Bronchial epithelial cell (primary cell): ENCODE measurements around the gene KCNJ4. TPM values are rescaled to one million over a fixed set of nuclear protein-coding genes. Genes with fewer than 3 reads are reported as not detected.
A peak's percentile ranks its signal among the peaks of the same experiment; 100 is the strongest.

Experiments used
- DNase-seq: peaks from one replicate; pipeline ENCODE4 v3.0.0-alpha.2; 2010; ENCODE audit warnings: low read depth
- FAIRE-seq: peaks from 2 replicates; lab custom pipeline; 2011; peaks lifted over from hg19 to GRCh38; lab: Jason Lieb, UNC
- H3K27me3 ChIP-seq: 2 replicates; pipeline ENCODE4 v1.5.1; 2011; ENCODE audit warnings: low read length; ENCODE audit not compliant: control insufficient read depth, insufficient read depth
- H3K36me3 ChIP-seq: 2 replicates; pipeline ENCODE4 v1.5.1; 2011; ENCODE audit warnings: low read length; ENCODE audit not compliant: control insufficient read depth, insufficient read depth
- H3K4me3 ChIP-seq: 2 replicates; pipeline ENCODE4 v1.5.1; 2011; ENCODE audit warnings: mild to moderate bottlenecking, low read depth, low read length, control low read depth
- total RNA-seq: library from RNA; depleted of rRNA; stranded (reverse); fragments of >200 nt; gene quantifications from 2 replicates; pipeline ENCODE4 v1.2.1, GENCODE V29; 2014
- TF ChIP-seq, protein P1 (sequence below): IDR thresholded peaks from 2 replicates; pipeline ENCODE4 v1.5.1; 2011; ENCODE audit warnings: mild to moderate bottlenecking, moderate library complexity, low read length, control low read depth, inconsistent platforms; ENCODE audit not compliant: insufficient read depth, severe bottlenecking

KCNJ4 gene
- total RNA-seq, 1 donor from 2014 or later = not detected

DNA sequence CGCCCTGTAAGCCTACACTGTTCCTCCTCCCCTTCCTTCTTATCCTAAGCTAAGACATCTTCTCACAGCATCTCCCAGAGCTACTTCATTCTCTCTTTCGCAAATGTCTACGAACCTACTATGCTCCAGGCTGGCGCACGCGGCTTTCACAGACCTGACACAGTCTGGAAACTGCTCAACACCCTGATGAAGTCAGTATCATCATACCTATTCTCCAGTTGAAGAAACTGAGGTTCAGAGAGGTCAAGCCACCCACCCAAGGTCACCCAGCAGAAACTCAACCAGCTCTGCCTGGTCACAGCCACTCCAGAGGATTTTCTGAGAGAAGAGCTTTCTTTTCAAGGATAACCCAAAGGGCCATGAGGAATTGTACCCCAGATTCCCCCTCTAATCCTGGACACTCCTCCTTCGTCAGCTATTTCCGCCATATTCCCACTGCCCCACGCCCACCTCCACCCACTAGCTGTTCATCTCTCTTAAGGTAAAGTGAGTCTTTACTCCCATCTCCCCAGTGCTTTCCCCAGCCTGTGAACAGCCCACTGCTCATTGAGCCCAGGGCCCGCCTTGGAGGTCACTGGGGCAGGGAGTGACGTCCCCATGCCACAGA, 1.8 kb downstream of the KCNJ4 start:
- no peak overlapping the region for H3K4me3 ChIP-seq
- DNase-seq (no peak), FAIRE-seq (no peak)
- TF ChIP-seq, protein P1, sequence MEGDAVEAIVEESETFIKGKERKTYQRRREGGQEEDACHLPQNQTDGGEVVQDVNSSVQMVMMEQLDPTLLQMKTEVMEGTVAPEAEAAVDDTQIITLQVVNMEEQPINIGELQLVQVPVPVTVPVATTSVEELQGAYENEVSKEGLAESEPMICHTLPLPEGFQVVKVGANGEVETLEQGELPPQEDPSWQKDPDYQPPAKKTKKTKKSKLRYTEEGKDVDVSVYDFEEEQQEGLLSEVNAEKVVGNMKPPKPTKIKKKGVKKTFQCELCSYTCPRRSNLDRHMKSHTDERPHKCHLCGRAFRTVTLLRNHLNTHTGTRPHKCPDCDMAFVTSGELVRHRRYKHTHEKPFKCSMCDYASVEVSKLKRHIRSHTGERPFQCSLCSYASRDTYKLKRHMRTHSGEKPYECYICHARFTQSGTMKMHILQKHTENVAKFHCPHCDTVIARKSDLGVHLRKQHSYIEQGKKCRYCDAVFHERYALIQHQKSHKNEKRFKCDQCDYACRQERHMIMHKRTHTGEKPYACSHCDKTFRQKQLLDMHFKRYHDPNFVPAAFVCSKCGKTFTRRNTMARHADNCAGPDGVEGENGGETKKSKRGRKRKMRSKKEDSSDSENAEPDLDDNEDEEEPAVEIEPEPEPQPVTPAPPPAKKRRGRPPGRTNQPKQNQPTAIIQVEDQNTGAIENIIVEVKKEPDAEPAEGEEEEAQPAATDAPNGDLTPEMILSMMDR = no peak
- peaks cover 26% of the 10 kb centered on the region for H3K27me3 ChIP-seq
- no peaks in the 10 kb centered on the region for H3K36me3 ChIP-seq

DNA sequence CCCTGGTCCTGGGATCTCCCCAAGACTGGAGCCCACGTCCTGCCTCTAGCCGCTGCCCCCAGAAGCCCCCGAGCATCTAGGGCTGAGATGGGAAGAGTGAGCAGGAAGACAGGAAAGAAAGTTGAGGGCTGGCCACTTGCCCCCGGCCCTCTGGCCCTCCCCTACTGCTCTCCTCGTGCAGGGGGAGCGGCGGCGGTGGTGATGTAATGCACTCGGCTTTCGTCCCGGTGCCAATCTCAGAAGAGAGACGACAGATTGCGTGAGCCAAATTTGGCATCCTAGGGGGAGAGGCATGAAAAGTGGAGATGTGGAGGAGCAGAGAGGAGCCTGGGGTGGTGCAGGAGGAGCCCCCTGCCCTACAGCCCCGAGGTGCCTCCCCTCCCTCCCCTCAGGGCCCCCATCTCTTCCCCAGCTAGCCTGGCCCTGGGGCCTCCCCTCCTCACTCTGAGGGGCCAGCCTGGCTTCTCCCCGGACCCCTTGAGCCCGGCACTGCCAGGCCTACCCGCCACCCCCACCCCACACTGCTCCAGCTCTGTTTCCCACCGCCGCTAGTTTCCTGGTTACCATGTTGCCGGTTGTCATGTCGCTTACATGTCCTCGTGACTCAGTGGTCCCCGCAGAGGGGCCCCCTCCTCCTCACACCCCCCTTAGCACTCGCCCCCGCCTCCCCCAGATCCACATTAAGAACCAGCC, 2.5 kb downstream of the KCNJ4 start:
- Histone ChIP-seq H3K27me3 (peaks cover 23% of the 10 kb centered on the region), H3K36me3 (no peaks in the 10 kb centered on the region), H3K4me3 (no peak overlapping the region)
- no peak for FAIRE-seq
- no peak for DNase-seq
- TF ChIP-seq, protein P1 = no peak

DNA sequence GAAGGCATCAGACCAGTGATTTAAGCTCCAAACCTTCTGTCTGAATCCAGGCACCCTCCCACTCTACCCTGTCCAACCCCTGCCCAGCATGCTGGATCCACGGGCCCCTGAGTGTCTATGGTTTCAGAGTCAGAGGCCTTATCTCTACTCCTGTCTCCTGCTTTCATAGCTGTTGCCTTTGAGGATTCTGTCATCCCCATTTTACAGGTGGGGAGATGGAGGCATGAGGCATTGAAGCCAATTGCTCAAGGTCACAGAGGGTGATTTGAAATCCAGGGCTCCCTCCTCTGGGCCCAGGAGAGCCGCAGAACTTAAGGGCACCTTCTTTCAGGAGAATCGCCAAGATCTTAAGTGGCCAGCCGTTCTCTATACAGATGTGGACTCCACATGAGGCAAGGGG, 3.1 kb downstream of the KCNJ4 start:
- no peaks in the 10 kb centered on the region for H3K36me3 ChIP-seq
- TF ChIP-seq, protein P1 = no peak
- no peak overlapping the region for H3K4me3 ChIP-seq
- FAIRE-seq (no peak), DNase-seq (no peak)
- peaks cover 21% of the 10 kb centered on the region for H3K27me3 ChIP-seq

DNA sequence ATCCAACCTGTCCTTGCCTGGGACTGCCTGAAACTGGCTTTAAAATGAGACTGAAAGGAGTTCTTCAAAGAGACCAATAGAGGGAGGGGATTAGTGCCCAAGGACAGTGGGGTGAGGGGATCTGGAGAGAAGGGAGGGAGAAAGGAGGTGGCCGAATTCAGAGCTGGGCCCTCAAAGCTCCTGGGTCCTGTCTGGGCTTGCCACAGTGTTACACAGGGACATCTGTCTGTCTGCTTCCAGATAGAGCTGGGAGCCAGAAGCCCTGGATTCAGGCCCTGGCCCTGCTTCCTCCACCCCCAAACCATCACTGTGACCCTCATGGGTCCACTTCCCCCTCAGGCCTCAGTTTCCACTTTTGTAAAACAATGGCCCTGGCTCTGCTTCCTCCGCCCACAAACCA, 3.6 kb downstream of the KCNJ4 start:
- Histone ChIP-seq H3K4me3 (no peak overlapping the region), H3K27me3 (peaks cover 21% of the 10 kb centered on the region), H3K36me3 (no peaks in the 10 kb centered on the region)
- no peak for DNase-seq
- FAIRE-seq = no peak
- TF ChIP-seq, protein P1 = no peak

DNA sequence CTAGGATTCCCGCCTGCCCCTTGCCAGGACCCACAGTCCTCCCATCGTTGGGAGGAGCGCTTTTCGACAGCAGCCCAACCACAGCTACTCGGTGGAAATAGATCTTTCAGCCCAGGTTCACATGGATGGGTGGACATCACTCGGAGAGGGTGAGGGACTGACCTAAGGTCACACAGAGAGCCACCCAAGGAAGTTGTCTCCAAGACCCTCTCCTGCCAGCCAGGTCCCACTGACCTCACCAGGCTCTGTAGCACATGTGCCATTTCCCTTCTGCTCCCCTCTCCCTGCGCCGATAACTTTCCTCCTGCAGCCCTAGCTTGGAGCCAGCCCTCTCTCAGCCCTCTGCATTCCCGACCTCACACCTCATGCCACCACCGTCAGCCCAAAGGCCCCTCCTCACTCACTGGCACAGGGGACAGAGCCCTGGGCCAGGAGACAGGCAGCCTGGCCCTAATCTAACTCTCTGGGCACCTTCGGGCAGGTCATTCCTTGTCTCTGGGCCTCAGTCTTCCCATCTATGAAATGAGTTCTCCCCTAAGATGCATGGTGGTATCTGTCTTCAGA, 4.7 kb downstream of the KCNJ4 start:
- no peaks in the 10 kb centered on the region for H3K36me3 ChIP-seq
- no peak overlapping the region for H3K4me3 ChIP-seq
- H3K27me3 ChIP-seq = peaks cover 16% of the 10 kb centered on the region
- DNase-seq (no peak), FAIRE-seq (peak; percentile 91)
- TF ChIP-seq, protein P1 = no peak

DNA sequence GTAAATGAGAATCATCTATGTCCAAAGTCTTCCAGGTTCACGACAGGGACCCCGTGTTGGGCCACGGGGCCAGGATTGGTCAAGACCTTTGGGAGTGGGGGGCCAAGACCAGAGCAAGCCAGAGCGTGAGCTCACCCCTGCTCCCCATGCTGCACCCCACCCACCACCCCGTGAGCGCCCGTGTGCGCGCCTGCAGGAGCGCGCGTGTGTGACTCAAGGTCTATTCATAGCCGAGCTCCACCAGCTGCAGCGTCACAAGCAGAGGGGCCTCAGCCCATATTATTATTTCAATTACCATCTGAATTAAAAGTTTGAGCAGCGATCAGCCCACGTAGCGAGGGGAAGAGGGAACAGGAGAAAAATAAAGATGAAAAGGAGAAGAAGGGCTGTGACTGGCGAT, 5.2 kb downstream of the KCNJ4 start:
- H3K27me3 ChIP-seq = peaks cover 16% of the 10 kb centered on the region
- no peak for FAIRE-seq
- TF ChIP-seq, protein P1 = no peak
- H3K36me3 ChIP-seq = no peaks in the 10 kb centered on the region
- no peak for DNase-seq
- H3K4me3 ChIP-seq = no peak overlapping the region
